Neural progenitor cell (in vitro differentiated cells): ENCODE measurements around the gene PCDH9.

Source experiments
- CTCF ChIP-seq: fragments of 200-600 bp; sonication (generic); IDR thresholded peaks from 2 replicates; pipeline ENCODE4 v1.5.1; 2017; ENCODE audit warnings: antibody characterized with exemption, mild to moderate bottlenecking
- EZH2 ChIP-seq: fragments of 200-600 bp; sonication (generic); IDR thresholded peaks from 2 replicates; pipeline ENCODE4 v1.6.1; 2017; ENCODE audit warnings: antibody characterized with exemption, mild to moderate bottlenecking, moderate library complexity

- TF ChIP-seq CTCF (no peak), EZH2 (no peak)
Observed at GRCh38 chr13:66475061-66475460, 755.1 kb downstream of the PCDH9 start.
